GM10266 (cell line): Measurements from ENCODE around the gene CCDC27.

Experiments used
- DNase-seq: peaks from one replicate; pipeline ENCODE4 v3.0.0; 2012; ENCODE audit errors: extremely low spot score
- TF ChIP-seq, protein P1 (sequence below): IDR thresholded peaks from 2 replicates; pipeline ENCODE4 v1.5.1; 2012; ENCODE audit warnings: mild to moderate bottlenecking, low read depth; ENCODE audit not compliant: control insufficient read depth, insufficient read depth; ENCODE audit errors: missing control alignments

CCDC27 gene

DNA sequence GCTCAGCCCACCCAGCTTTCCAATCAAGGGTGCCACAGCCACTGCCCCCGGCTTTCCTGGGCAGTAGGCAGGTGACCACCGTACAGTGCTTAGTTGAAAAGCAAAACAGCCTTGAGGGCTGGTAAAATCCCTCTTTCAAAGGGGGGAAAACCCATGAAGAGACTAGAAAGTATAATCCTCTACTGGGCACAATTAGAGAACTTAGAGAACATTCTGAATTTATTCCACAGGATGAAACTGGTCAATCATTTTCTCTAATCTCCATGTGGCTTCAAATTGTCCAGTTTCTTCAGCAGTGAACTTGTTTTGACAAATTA lies 59.3 kb downstream of the CCDC27 start:
- TF ChIP-seq, protein P1, sequence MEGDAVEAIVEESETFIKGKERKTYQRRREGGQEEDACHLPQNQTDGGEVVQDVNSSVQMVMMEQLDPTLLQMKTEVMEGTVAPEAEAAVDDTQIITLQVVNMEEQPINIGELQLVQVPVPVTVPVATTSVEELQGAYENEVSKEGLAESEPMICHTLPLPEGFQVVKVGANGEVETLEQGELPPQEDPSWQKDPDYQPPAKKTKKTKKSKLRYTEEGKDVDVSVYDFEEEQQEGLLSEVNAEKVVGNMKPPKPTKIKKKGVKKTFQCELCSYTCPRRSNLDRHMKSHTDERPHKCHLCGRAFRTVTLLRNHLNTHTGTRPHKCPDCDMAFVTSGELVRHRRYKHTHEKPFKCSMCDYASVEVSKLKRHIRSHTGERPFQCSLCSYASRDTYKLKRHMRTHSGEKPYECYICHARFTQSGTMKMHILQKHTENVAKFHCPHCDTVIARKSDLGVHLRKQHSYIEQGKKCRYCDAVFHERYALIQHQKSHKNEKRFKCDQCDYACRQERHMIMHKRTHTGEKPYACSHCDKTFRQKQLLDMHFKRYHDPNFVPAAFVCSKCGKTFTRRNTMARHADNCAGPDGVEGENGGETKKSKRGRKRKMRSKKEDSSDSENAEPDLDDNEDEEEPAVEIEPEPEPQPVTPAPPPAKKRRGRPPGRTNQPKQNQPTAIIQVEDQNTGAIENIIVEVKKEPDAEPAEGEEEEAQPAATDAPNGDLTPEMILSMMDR = no peak
- DNase-seq = no peak

DNA sequence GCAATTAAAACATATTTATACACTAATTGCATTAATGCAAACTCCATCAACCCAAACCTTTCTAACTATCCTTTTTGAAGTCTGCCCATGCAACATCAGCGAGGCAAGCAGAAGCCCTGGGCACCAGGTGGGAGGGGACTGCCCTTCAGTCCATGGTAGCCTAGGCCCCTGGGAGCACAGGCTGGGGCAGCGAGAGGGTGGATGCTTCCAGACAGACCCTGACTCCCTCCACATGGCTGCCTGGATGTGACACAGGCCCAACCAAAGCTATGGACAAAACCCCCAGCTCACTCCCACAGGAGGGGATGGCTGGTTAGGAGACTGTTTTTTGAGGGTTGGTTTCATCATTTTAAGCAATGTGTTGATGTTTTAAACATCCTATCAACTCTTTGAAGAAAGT lies 61.8 kb downstream of the CCDC27 start:
- TF ChIP-seq, protein P1 = no peak

DNA sequence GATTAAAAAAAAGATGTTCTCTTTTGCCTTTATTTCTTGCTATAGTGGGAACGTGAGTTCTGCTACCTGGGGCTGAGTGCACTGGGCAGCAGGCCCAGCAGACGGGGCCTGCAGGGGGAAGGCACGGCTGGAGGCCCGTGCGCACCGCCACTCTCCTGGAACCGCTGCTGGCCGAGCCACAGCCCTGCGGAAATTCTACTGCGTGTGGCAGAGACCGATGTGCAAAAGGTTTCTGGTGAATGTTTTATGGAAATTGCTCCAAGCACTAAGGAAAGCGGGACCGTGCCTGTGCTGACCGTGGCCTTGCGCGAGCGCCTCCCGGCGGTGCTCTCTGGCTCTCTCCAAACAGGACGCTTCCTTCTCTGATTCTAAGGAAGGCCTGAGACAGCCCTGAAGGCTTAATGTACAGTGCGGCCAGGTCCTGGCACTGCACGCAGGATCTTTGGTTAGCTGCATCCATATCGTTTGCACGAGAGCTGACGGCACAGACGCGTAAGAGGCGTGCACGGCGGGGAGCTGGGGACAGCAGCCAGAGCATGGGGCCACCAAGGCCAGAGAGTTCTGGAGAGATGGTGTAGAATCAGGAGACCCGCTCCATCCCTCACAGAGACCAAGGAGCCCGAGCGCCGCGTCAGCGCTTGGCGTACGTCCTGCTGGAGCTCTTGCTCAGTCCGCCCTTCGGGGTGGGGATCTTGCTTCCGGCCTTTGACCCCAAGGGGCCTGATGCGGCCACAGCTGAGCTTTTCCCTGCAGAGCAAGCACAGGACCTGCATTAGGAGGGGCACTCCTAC lies 62.7 kb downstream of the CCDC27 start:
- TF ChIP-seq, protein P1 = no peak
- DNase-seq = no peak

More for the DNA sequence above, 61.8 kb downstream of the CCDC27 start:
- no peak for DNase-seq

DNA sequence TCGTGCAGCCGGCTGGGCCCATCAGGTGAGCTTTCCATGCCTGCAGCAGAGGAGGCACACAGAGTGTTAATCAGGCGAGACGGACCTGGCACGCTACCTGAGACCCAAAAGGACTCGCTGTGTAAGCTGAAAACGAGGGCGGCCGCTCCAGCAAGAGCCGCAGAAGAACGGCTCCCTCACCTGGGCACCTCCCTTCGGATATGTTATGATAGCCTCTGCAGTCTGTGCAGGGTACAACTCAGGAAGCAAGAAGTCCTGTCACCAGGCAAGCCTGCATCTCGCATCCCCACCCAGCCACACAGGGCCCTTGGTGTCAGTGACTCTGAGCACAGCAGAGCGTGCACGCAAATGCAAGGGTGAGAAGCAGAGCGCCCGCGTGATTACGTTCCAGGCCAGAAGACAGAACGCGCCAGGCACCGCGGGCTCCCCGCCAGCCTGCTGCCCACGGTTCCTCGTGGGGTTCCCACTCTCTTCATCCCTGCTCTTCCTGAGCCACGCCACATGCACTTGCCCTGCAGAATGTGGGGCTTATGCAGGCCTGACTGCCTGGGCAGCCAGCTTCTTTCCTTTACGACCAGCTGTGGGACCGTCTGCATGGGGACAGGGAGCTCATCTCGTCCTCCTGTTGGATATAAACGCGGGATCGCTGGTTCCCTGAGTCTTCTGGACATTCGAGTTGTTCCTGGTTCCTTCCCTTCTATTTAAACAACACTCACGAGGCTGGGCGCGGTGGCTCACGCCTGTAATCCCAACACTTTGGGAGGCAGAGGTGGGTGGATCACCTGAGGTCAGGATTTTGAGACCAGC lies 64.3 kb downstream of the CCDC27 start:
- no peak for DNase-seq
- TF ChIP-seq, protein P1 = no peak

DNA sequence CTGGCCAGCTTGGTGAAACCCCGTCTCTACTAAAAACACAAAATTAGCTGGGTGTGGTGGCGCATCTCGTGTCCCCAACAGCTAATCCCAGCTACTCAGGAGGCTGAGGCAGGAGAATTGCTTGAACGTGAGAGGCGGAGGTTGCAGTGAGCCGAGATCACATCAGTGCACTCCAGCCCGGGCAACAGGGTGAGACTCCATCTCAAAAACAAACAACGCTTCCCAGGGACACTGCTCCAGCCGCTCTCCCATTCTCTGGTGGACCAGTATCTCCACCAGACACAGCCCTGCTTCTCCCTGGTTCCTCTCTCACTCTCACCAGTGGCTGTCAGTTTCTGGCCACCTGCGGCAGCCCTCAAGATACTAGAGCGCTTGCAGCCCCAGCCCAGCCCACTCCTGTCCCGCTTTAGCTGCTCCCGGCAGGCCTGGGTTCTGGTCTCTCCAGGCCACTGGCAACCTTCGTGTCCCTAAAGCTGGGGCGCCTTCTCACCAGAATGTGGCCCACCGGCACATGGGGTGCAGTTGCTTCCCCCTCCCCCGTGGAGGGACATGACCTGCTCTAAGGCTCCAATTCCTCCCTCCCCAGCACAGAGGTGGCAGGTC lies 65.0 kb downstream of the CCDC27 start:
- TF ChIP-seq, protein P1 = no peak
- DNase-seq = no peak

DNA sequence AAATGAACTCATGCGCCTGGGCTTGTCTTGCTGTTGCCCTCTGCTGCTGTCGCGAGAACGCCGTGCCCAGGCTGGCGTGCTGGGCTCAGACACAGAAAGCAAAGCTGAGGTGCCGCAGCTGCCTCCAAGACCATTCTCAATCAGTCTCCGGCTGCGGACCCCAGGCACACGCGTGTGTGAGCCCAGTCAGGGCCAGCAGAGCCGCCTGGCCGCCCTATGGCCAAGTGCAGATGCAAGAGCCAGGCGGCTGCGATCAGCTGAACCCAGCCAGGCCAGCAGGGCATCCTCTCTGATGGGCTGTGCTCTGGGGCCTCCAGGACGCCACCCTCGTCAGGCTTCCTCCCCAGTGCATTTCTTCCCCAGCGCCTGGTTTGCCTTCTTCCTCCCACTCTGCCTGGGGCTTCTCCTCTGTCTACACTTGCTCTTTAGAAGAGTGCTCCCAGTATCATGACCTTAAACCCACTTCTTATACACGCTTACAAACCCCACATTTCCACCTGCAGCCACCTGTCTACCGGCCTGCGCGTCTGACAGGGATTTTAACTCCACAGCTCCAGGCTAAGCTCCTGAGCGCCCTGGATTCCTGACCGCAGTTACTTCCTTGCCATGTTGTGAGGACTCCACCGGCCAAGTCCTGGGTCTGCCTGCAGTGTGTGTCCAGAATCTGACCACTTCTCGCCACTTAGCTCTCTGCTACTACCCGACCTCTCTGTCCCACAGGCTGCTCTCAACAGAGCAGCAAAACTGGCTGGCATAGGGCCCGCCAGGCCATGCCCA lies 65.8 kb downstream of the CCDC27 start:
- no peak for DNase-seq

More for the DNA sequence above, 65.8 kb downstream of the CCDC27 start:
- TF ChIP-seq, protein P1 = no peak
